Measurements from ENCODE around the gene SCGB3A1.

GRCh38 chr5:180618487-180618828, 27.2 kb upstream of the SCGB3A1 start:
- TF ChIP-seq POLR2A (IDR thresholded peaks at IDR 0.05) (no peak), EP300 (IDR thresholded peaks at IDR 0.05) (no peak)
- TF ChIP-seq, protein P1, sequence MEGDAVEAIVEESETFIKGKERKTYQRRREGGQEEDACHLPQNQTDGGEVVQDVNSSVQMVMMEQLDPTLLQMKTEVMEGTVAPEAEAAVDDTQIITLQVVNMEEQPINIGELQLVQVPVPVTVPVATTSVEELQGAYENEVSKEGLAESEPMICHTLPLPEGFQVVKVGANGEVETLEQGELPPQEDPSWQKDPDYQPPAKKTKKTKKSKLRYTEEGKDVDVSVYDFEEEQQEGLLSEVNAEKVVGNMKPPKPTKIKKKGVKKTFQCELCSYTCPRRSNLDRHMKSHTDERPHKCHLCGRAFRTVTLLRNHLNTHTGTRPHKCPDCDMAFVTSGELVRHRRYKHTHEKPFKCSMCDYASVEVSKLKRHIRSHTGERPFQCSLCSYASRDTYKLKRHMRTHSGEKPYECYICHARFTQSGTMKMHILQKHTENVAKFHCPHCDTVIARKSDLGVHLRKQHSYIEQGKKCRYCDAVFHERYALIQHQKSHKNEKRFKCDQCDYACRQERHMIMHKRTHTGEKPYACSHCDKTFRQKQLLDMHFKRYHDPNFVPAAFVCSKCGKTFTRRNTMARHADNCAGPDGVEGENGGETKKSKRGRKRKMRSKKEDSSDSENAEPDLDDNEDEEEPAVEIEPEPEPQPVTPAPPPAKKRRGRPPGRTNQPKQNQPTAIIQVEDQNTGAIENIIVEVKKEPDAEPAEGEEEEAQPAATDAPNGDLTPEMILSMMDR (IDR thresholded peaks at IDR 0.05): no peak

Measured in sigmoid colon (tissue), 4 donors.